ENCODE measurements around the gene TEX13B.

- TF ChIP-seq, protein P1, sequence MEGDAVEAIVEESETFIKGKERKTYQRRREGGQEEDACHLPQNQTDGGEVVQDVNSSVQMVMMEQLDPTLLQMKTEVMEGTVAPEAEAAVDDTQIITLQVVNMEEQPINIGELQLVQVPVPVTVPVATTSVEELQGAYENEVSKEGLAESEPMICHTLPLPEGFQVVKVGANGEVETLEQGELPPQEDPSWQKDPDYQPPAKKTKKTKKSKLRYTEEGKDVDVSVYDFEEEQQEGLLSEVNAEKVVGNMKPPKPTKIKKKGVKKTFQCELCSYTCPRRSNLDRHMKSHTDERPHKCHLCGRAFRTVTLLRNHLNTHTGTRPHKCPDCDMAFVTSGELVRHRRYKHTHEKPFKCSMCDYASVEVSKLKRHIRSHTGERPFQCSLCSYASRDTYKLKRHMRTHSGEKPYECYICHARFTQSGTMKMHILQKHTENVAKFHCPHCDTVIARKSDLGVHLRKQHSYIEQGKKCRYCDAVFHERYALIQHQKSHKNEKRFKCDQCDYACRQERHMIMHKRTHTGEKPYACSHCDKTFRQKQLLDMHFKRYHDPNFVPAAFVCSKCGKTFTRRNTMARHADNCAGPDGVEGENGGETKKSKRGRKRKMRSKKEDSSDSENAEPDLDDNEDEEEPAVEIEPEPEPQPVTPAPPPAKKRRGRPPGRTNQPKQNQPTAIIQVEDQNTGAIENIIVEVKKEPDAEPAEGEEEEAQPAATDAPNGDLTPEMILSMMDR (IDR thresholded peaks at IDR 0.05) = no peak
- no peak for TF ChIP-seq POLR2A (IDR thresholded peaks at IDR 0.05)
Observed at GRCh38 chrX:108025376-108025775, 43.2 kb upstream of the TEX13B start.

All from esophagus squamous epithelium (tissue), 4 donors.